Omental fat pad (tissue), 4 donors: ENCODE data around the gene KNG1. TPM values are rescaled to one million over a fixed set of nuclear protein-coding genes. Genes with fewer than 3 reads are reported as not detected.

Source experiments
- small RNA-seq: library from RNA; depleted of rRNA; stranded (forward); fragments of <200 nt; gene quantifications from one replicate; pipeline ENCODE3, GENCODE V24; 2016
- total RNA-seq, 4 donors: library from RNA; depleted of rRNA; stranded (reverse); fragments of >200 nt; gene quantifications; one replicate each; pipeline ENCODE4 v1.1.0, GENCODE V29; 2016

Gene KNG1
- total RNA-seq, 4 donors from 2014 or later: 0.09 TPM; not detected in 3

Small RNA genes lying within 50 kb of the gene (small RNA-seq; reads per million reads assigned to genes)
- gene RF00092: not detected
- not detected for gene RNU6-1105P
- not detected for gene SNORA4
- gene SNORA63: not detected
- not detected for gene SNORA81
- gene SNORD2: not detected

Other genes with a start within 250 kb of the KNG1 start
- gene CRYGS, start 173.0 kb upstream of the KNG1 start, total RNA-seq: 1 to 10 TPM in 3 of 4 donors, under 1 TPM in 1; 0.93 to 6.5 (median 3.4) TPM
- gene TBCCD1, start 150.0 kb upstream of the KNG1 start, total RNA-seq: 10 to 100 TPM; 10.0 to 18.9 (median 16.1) TPM
- gene DNAJB11, start 146.6 kb upstream of the KNG1 start, total RNA-seq: 10 to 100 TPM; 43.7 to 69.9 (median 47.8) TPM
- not detected for gene AHSG, start 104.3 kb upstream of the KNG1 start, total RNA-seq
- gene FETUB, start 77.0 kb upstream of the KNG1 start, total RNA-seq: not detected
- not detected for gene HRG, start 51.3 kb upstream of the KNG1 start, total RNA-seq
- gene EIF4A2, start 66.2 kb downstream of the KNG1 start, total RNA-seq: 100 to 1,000 TPM; 315 to 515 (median 413) TPM
- 10 to 100 TPM in 2 of 4 donors, 1 to 10 TPM in 2; 6.1 to 10.7 (median 9.4) TPM for gene RFC4, start 89.1 kb downstream of the KNG1 start, total RNA-seq
- 1,000 to 10,000 TPM in 3 of 4 donors, 100 to 1,000 TPM in 1; 321 to 1,997 (median 1,475) TPM for gene ADIPOQ, start 125.4 kb downstream of the KNG1 start, total RNA-seq
- 100 to 1,000 TPM in 1 of 4 donors, 10 to 100 TPM in 3; 51.3 to 113 (median 65.5) TPM for gene ST6GAL1, start 213.2 kb downstream of the KNG1 start, total RNA-seq